Measurements from ENCODE around the gene MED12. TPM values are rescaled to one million over a fixed set of nuclear protein-coding genes. Genes with fewer than 3 reads are reported as not detected.
A peak's percentile ranks its signal among the peaks of the same experiment; 100 is the strongest.

MED12 gene
- total and polyA plus RNA-seq, 7 experiments from 2014 or later, result 12.5 to 104 (median 73.3) TPM

DNA sequence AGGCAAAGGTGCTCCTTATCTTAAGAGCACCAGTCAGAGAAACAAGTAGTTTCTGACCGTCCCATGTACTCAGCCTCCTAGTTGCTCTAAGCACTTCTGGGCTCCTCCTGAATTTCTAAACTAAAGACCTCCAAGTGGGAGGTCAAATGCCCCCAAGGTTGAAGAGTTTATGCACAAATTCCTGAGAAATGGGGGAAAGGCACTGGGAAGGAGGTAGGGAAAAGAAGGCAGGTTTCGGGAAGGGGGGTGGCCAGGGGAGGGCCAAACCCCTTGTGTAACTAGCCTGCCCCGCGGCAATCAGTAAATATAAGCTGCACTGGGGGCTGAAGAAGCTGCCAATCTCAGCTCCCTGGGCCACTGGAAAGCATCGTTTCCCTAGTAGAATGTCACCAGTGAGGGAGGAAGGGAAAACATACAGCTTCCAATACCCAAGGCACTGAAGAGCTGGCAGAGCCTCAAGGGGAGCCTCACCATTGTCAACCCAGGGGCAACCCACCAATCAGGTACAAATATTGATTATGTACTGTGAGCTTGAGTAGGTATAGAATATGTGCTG is 19.4 kb upstream of the MED12 start:
- POLR2A ChIA-PET, result interaction anchor here (0.6 to 8.5 kb wide), 9 partner anchors 9 to 80 kb away, joined by 3 to 125 read pairs (median 4); partner anchors contain the start of genes IL2RG, MED12 and SNX12
- intact Hi-C loops (cut with micrococcal nuclease), result loop anchor here (1.0 to 2.0 kb wide), 6 partner anchors 7 to 268 kb away; partner anchors contain the start of genes IL2RG (in 2 of the 2), CXorf65 (in 1 of the 2), MED12 (in 1 of the 2) and TAF1 (in 1 of the 2)
- ATAC-seq, result no peak
- H3K4me1 ChIP-seq (ENCODE audit: control insufficient read depth in 2 of 2, insufficient read depth in 2 of 2, low read length in 2 of 2), result peaks cover 37 to 54% of the 10 kb centered on the region in 2 donors
- H3K36me3 ChIP-seq (ENCODE audit: control insufficient read depth in 2 of 3, insufficient read depth in 3 of 3, low read length in 3 of 3), result no peaks in the 10 kb centered on the region
- Mint-ChIP-seq H3K27ac (peak overlapping the region in 8 of 9 donors; percentile 32 to 83 (median 76)), H3K36me3 (peaks cover 0 to 4% (median 0%) of the 10 kb centered on the region in 5 donors), H3K27me3 (peaks cover 0 to 2% (median 0%) of the 10 kb centered on the region in 5 donors), H3K4me1 (peaks cover 23 to 75% (median 57%) of the 10 kb centered on the region in 7 donors), H3K4me3 (peak overlapping the region in 8 of 10 donors; percentile 1 to 75 (median 34)), H3K9me3 (peaks cover 0 to 5% (median 0%) of the 10 kb centered on the region in 11 donors)
- no peaks in the 10 kb centered on the region for H3K27me3 ChIP-seq (ENCODE audit: control insufficient read depth in 2 of 2, insufficient read depth in 2 of 2, low read length in 2 of 2)
- DNase-seq, result no peak
- no peak overlapping the region for H3K4me3 ChIP-seq (ENCODE audit: low read length)
- CTCF ChIA-PET, result interaction anchor here (0.9 to 4.9 kb wide), 10 partner anchors 9 to 80 kb away, joined by 3 to 59 read pairs (median 4); partner anchors contain the start of genes IL2RG and MED12
- no peaks in the 10 kb centered on the region for H3K9me3 ChIP-seq (ENCODE audit: control insufficient read depth in 2 of 3, low read length in 3 of 3)
- peak overlapping the region; percentile 23 for H3K27ac ChIP-seq (ENCODE audit: low read depth, low read length)

DNA sequence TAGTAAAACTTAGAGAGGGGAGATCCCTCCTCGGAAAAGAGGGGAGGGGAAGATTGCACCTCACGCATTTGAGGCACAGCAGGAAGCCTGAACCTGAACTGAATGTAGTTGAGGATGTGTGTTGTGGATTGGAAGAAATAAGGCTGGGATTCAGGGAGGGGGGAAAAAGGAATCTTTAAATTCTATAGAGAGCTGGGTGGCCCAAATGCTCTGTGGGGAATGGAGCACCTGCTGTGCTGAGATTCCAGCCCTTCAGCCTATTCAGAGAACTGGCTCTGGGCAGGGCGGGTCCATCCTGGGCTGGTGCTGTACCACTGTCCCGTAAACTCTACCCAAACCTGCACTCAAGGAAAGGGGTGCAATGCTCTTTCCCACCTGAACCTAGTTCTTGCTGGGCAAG is 18.7 kb upstream of the MED12 start:
- POLR2A ChIA-PET, result interaction anchor here (0.6 to 8.5 kb wide), 9 partner anchors 9 to 79 kb away, joined by 3 to 125 read pairs (median 4); partner anchors contain the start of genes IL2RG, MED12 and SNX12
- H3K4me1 ChIP-seq (ENCODE audit: control insufficient read depth in 2 of 2, insufficient read depth in 2 of 2, low read length in 2 of 2), result peaks cover 44 to 59% of the 10 kb centered on the region in 2 donors
- H3K36me3 Mint-ChIP-seq, result peaks cover 0 to 11% (median 0%) of the 10 kb centered on the region in 5 donors
- peaks cover 0 to 5% (median 0%) of the 10 kb centered on the region in 11 donors for H3K9me3 Mint-ChIP-seq
- intact Hi-C loops (cut with micrococcal nuclease), result loop anchor here in 1 of 2 donors (2.0 kb wide), 1 partner anchor 267 kb away; the partner anchor contains the start of gene TAF1
- H3K4me3 ChIP-seq (ENCODE audit: low read length), result no peak overlapping the region
- H3K27ac Mint-ChIP-seq, result peak overlapping the region; percentile 18 to 83 (median 76)
- H3K27me3 Mint-ChIP-seq, result peaks cover 0 to 2% (median 0%) of the 10 kb centered on the region in 5 donors
- H3K4me1 Mint-ChIP-seq, result peaks cover 30 to 82% (median 64%) of the 10 kb centered on the region in 7 donors
- no peaks in the 10 kb centered on the region for H3K27me3 ChIP-seq (ENCODE audit: control insufficient read depth in 2 of 2, insufficient read depth in 2 of 2, low read length in 2 of 2)
- no peak for DNase-seq
- H3K36me3 ChIP-seq (ENCODE audit: control insufficient read depth in 2 of 3, insufficient read depth in 3 of 3, low read length in 3 of 3), result no peaks in the 10 kb centered on the region
- ATAC-seq, result no peak
- CTCF ChIA-PET, result interaction anchor here (0.9 to 4.9 kb wide), 12 partner anchors 8 to 80 kb away, joined by 3 to 59 read pairs (median 4); partner anchors contain the start of genes IL2RG and MED12
- peak overlapping the region in 8 of 10 donors; percentile 1 to 61 (median 34) for H3K4me3 Mint-ChIP-seq
- peak overlapping the region; percentile 23 for H3K27ac ChIP-seq (ENCODE audit: low read depth, low read length)
- no peaks in the 10 kb centered on the region for H3K9me3 ChIP-seq (ENCODE audit: control insufficient read depth in 2 of 3, low read length in 3 of 3)

- no peak for ATAC-seq
- POLR2A ChIA-PET, result interaction anchor here (0.6 to 8.5 kb wide), 9 partner anchors 7 to 431 kb away, joined by 3 to 125 read pairs (median 9); partner anchors contain the start of genes IL2RG and MED12
- H3K4me1 Mint-ChIP-seq, result peaks cover 34 to 80% (median 63%) of the 10 kb centered on the region in 7 donors
- H3K36me3 ChIP-seq (ENCODE audit: control insufficient read depth in 2 of 3, insufficient read depth in 3 of 3, low read length in 3 of 3), result no peaks in the 10 kb centered on the region
- peak overlapping the region in 7 of 10 donors; percentile 4 to 60 (median 36) for H3K4me3 Mint-ChIP-seq
- intact Hi-C loops (cut with micrococcal nuclease), result no loop called here
- H3K27me3 Mint-ChIP-seq, result peaks cover 0 to 2% (median 0%) of the 10 kb centered on the region in 5 donors
- DNase-seq, result peak in 1 of 9 donors; percentile 44
- H3K27ac Mint-ChIP-seq, result peak overlapping the region; percentile 44 to 99 (median 86)
- CTCF ChIA-PET, result interaction anchor here (0.9 to 4.9 kb wide), 8 partner anchors 11 to 156 kb away, joined by 3 to 59 read pairs (median 11); partner anchors contain the start of genes IL2RG and MED12
- peaks cover 0 to 15% (median 4%) of the 10 kb centered on the region in 5 donors for H3K36me3 Mint-ChIP-seq
- no peaks in the 10 kb centered on the region for H3K27me3 ChIP-seq (ENCODE audit: control insufficient read depth in 2 of 2, insufficient read depth in 2 of 2, low read length in 2 of 2)
- no peaks in the 10 kb centered on the region for H3K9me3 ChIP-seq (ENCODE audit: control insufficient read depth in 2 of 3, low read length in 3 of 3)
- peak overlapping the region; percentile 58 for H3K27ac ChIP-seq (ENCODE audit: low read depth, low read length)
- no peak overlapping the region for H3K4me3 ChIP-seq (ENCODE audit: low read length)
- peaks cover 0 to 2% (median 0%) of the 10 kb centered on the region in 11 donors for H3K9me3 Mint-ChIP-seq
- peaks cover 52 to 68% of the 10 kb centered on the region in 2 donors for H3K4me1 ChIP-seq (ENCODE audit: control insufficient read depth in 2 of 2, insufficient read depth in 2 of 2, low read length in 2 of 2)
These were observed 17.6 kb upstream of the MED12 start for GRCh38 chrX:71100581-71101505.

DNA sequence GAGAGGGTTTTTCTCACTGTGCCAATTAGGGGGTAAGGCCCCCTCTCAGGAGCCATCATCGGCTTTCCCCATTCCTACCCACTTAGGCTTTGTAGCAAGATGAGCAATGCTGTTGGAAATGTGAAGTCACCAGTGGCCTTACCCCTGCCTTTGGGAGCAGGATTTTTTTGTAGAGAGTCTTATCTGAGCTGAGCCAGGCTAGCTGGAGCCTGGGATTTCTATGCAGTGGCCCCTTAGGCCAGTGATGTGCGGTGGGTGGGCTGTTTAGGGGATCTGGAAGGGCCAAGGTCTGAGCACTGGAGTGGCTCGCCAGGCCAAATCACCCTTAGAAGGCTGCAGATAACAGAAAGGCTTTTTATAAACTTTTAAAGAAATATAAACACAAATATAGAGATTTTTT is 16.1 kb upstream of the MED12 start:
- ChIA-PET CTCF (interaction anchor here (1.1 to 4.9 kb wide), 6 partner anchors 9 to 80 kb away, joined by 3 to 59 read pairs (median 12); partner anchors contain the start of genes IL2RG and MED12), POLR2A (interaction anchor here (0.6 to 8.5 kb wide), 8 partner anchors 10 to 430 kb away, joined by 3 to 125 read pairs (median 9); partner anchors contain the start of genes IL2RG, MED12 and OGT)
- intact Hi-C loops (cut with micrococcal nuclease), result no loop called here
- ATAC-seq, result no peak
- H3K4me3 ChIP-seq (ENCODE audit: low read length), result no peak overlapping the region
- peak overlapping the region; percentile 81 to 99 (median 92) for H3K27ac Mint-ChIP-seq
- H3K9me3 ChIP-seq (ENCODE audit: control insufficient read depth in 2 of 3, low read length in 3 of 3), result no peaks in the 10 kb centered on the region
- peaks cover 0 to 26% (median 12%) of the 10 kb centered on the region in 5 donors for H3K36me3 Mint-ChIP-seq
- peaks cover 0 to 1% (median under 1%) of the 10 kb centered on the region in 3 experiments for H3K36me3 ChIP-seq (ENCODE audit: control insufficient read depth in 2 of 3, insufficient read depth in 3 of 3, low read length in 3 of 3)
- peaks cover 0 to 4% (median 0%) of the 10 kb centered on the region in 11 donors for H3K9me3 Mint-ChIP-seq
- H3K27ac ChIP-seq (ENCODE audit: low read depth, low read length), result peak overlapping the region; percentile 82
- no peaks in the 10 kb centered on the region for H3K27me3 ChIP-seq (ENCODE audit: control insufficient read depth in 2 of 2, insufficient read depth in 2 of 2, low read length in 2 of 2)
- no peaks in the 10 kb centered on the region for H3K27me3 Mint-ChIP-seq
- peaks cover 43 to 92% (median 75%) of the 10 kb centered on the region in 7 donors for H3K4me1 Mint-ChIP-seq
- H3K4me1 ChIP-seq (ENCODE audit: control insufficient read depth in 2 of 2, insufficient read depth in 2 of 2, low read length in 2 of 2), result peaks cover 62 to 75% of the 10 kb centered on the region in 2 donors
- no peak for DNase-seq
- H3K4me3 Mint-ChIP-seq, result peak overlapping the region in 7 of 10 donors; percentile 27 to 98 (median 75)

GRCh38 chrX:71103110-71103983 is 15.0 kb upstream of the MED12 start:
- peak; percentile 73 for ATAC-seq
- peak overlapping the region; percentile 45 for H3K4me3 ChIP-seq (ENCODE audit: low read length)
- Mint-ChIP-seq H3K27me3 (no peaks in the 10 kb centered on the region), H3K36me3 (peaks cover 1 to 35% (median 18%) of the 10 kb centered on the region in 5 donors), H3K9me3 (peaks cover 0 to 6% (median 0%) of the 10 kb centered on the region in 11 donors), H3K27ac (peak overlapping the region; percentile 90 to 99 (median 92)), H3K4me1 (peaks cover 44 to 92% (median 79%) of the 10 kb centered on the region in 7 donors), H3K4me3 (peak overlapping the region; percentile 75 to 98 (median 85))
- peaks cover 62 to 74% of the 10 kb centered on the region in 2 donors for H3K4me1 ChIP-seq (ENCODE audit: control insufficient read depth in 2 of 2, insufficient read depth in 2 of 2, low read length in 2 of 2)
- ChIA-PET CTCF (interaction anchor here (0.9 to 4.9 kb wide), 5 partner anchors 8 to 76 kb away, joined by 3 to 59 read pairs (median 18); partner anchors contain the start of genes IL2RG and MED12), POLR2A (interaction anchor here (1.3 to 8.5 kb wide), 4 partner anchors 9 to 81 kb away, joined by 5 to 125 read pairs (median 111); partner anchors contain the start of genes IL2RG and MED12)
- no peaks in the 10 kb centered on the region for H3K27me3 ChIP-seq (ENCODE audit: control insufficient read depth in 2 of 2, insufficient read depth in 2 of 2, low read length in 2 of 2)
- intact Hi-C loops (cut with micrococcal nuclease), result loop anchor here (1.0 kb wide), 1 partner anchor 8 kb away; the partner anchor contains the start of gene IL2RG (in 2 of the 2)
- H3K36me3 ChIP-seq (ENCODE audit: control insufficient read depth in 2 of 3, insufficient read depth in 3 of 3, low read length in 3 of 3), result peaks cover 4 to 6% (median 5%) of the 10 kb centered on the region in 3 experiments
- H3K9me3 ChIP-seq (ENCODE audit: control insufficient read depth in 2 of 3, low read length in 3 of 3), result no peaks in the 10 kb centered on the region
- H3K27ac ChIP-seq (ENCODE audit: low read depth, low read length), result peak overlapping the region; percentile 82
- DNase-seq, result peak in 8 of 9 donors; percentile 46 to 61 (median 58)
